Femur (tissue), 1 donor: Measurements from ENCODE around the gene DENND5B.
"Not testable (repeated sequence)": the region's sequence is repeated elsewhere in the genome, so short reads cannot be mapped to it uniquely, and the experiment has no call there.

ENCODE experiments used
- DNase-seq: peaks from one replicate; pipeline ENCODE4 v3.0.0-alpha.2; 2017

Gene DENND5B

GRCh38 chr12:31590642-31591379 is at the start of gene DENND5B:
DENND5B (minus strand) TSS chr12:31591136; CDS start chr12:31590832, 304 bp downstream.
- peak; percentile 91 for DNase-seq

- DNase-seq = no peak
These were observed 43.7 kb upstream of the DENND5B start for GRCh38 chr12:31634620-31635019.

GRCh38 chr12:31633464-31633863 is 42.5 kb upstream of the DENND5B start:
- DNase-seq = no peak

GRCh38 chr12:31631809-31632208 is 40.9 kb upstream of the DENND5B start:
- DNase-seq = no peak

- DNase-seq = no peak
These were observed 40.2 kb upstream of the DENND5B start for GRCh38 chr12:31631023-31631724.

- peak; percentile 62 for DNase-seq
These were observed 39.1 kb upstream of the DENND5B start for GRCh38 chr12:31629756-31630732.

GRCh38 chr12:31627456-31628054 is 36.6 kb upstream of the DENND5B start:
- DNase-seq = peak; percentile 40

- no peak for DNase-seq
These were observed 35.5 kb upstream of the DENND5B start for GRCh38 chr12:31626270-31626995.

- DNase-seq = no peak
These were observed 31.1 kb upstream of the DENND5B start for GRCh38 chr12:31622038-31622437.

GRCh38 chr12:31620311-31620710 is 29.4 kb upstream of the DENND5B start:
- no peak for DNase-seq

GRCh38 chr12:31618228-31619025 is 27.5 kb upstream of the DENND5B start:
- DNase-seq = no peak

- DNase-seq = no peak
These were observed 21.9 kb upstream of the DENND5B start for GRCh38 chr12:31612819-31613218.

GRCh38 chr12:31608299-31608698 is 17.4 kb upstream of the DENND5B start:
- DNase-seq = not testable (repeated sequence)

GRCh38 chr12:31605531-31605930 is 14.6 kb upstream of the DENND5B start:
- no peak for DNase-seq

GRCh38 chr12:31603546-31604009 is 12.6 kb upstream of the DENND5B start:
- DNase-seq = no peak

GRCh38 chr12:31600750-31601149 is 9.8 kb upstream of the DENND5B start:
- DNase-seq = no peak

GRCh38 chr12:31600252-31600651 is 9.3 kb upstream of the DENND5B start:
- no peak for DNase-seq

- DNase-seq = no peak
These were observed 8.1 kb upstream of the DENND5B start for GRCh38 chr12:31599053-31599452.

- DNase-seq = no peak
These were observed 6.1 kb upstream of the DENND5B start for GRCh38 chr12:31597066-31597465.

- peak; percentile 26 for DNase-seq
These were observed 3.7 kb upstream of the DENND5B start for GRCh38 chr12:31594681-31595080.

- peak; percentile 36 for DNase-seq
These were observed 505 bp upstream of the DENND5B start for GRCh38 chr12:31591380-31591901.
